Mesenchymal stem cell (in vitro differentiated cells and primary cell): Measurements from ENCODE around the gene EIF2AK3.

Source experiments
- DNase-seq: peaks from one replicate; pipeline ENCODE4 v3.0.0-alpha.2; 2013
- H2AFZ ChIP-seq: one replicate; pipeline ENCODE4 v1.6.1; 2013; ENCODE audit warnings: low read depth, mild to moderate bottlenecking, control low read depth, inconsistent platforms, low read length, moderate library complexity
- H2AK5ac ChIP-seq: 2 replicates; pipeline ENCODE4 v1.6.1; 2013; ENCODE audit warnings: low read length, moderate library complexity, mild to moderate bottlenecking, inconsistent platforms; ENCODE audit not compliant: severe bottlenecking
- H2BK120ac ChIP-seq: one replicate; pipeline ENCODE4 v1.6.1; 2013; ENCODE audit warnings: low read depth, mild to moderate bottlenecking, inconsistent platforms, low read length, moderate library complexity
- H2BK12ac ChIP-seq, 2 experiments: one replicate each; pipeline ENCODE4 v1.6.1; 2013; ENCODE audit warnings: inconsistent platforms in 2 of 2, low read length in 2 of 2, mild to moderate bottlenecking in 2 of 2, moderate library complexity in 2 of 2, control low read depth in 1 of 2
- H2BK15ac ChIP-seq: one replicate; pipeline ENCODE4 v1.6.1; 2013; ENCODE audit warnings: mild to moderate bottlenecking, low read depth, inconsistent platforms; ENCODE audit not compliant: poor library complexity, severe bottlenecking
- H2BK5ac ChIP-seq: 2 replicates; pipeline ENCODE4 v1.6.1; 2013; ENCODE audit warnings: low read depth, mild to moderate bottlenecking, low read length, control low read depth, inconsistent platforms; ENCODE audit not compliant: poor library complexity, severe bottlenecking
- H3K14ac ChIP-seq, 2 experiments: one replicate each; pipeline ENCODE4 v1.6.1; 2013; ENCODE audit warnings: inconsistent platforms in 2 of 2, low read length in 2 of 2, control low read depth in 1 of 2, mild to moderate bottlenecking in 1 of 2, moderate library complexity in 1 of 2
- H3K18ac ChIP-seq, 2 experiments: one replicate each; pipeline ENCODE4 v1.6.1; 2013; ENCODE audit warnings: inconsistent platforms in 2 of 2, low read length in 2 of 2, control low read depth in 1 of 2, low read depth in 1 of 2, mild to moderate bottlenecking in 1 of 2
- H3K23ac ChIP-seq, 2 experiments: one replicate each; pipeline ENCODE4 v1.6.1; 2013; ENCODE audit warnings: inconsistent platforms in 2 of 2, low read length in 2 of 2, mild to moderate bottlenecking in 2 of 2, moderate library complexity in 2 of 2, control low read depth in 1 of 2
- H3K27ac ChIP-seq: 2 replicates; pipeline ENCODE4 v1.5.1; 2013; ENCODE audit warnings: mild to moderate bottlenecking, moderate library complexity, low read length, control low read depth, inconsistent platforms; ENCODE audit not compliant: poor library complexity, severe bottlenecking
- H3K27me3 ChIP-seq, 2 experiments: 2 replicates each; pipeline versions ENCODE4 v1.6.1 to v1.7.0; 2013; ENCODE audit warnings: low read length in 2 of 2, mild to moderate bottlenecking in 2 of 2, moderate library complexity in 2 of 2, control low read depth in 1 of 2, inconsistent platforms in 1 of 2; ENCODE audit not compliant: control insufficient read depth in 1 of 2, insufficient read depth in 1 of 2
- H3K36me3 ChIP-seq, 2 experiments: 2 replicates each; pipeline versions ENCODE4 v1.6.1 to v1.7.0; 2013; ENCODE audit warnings: low read length in 2 of 2, control low read depth in 1 of 2, inconsistent platforms in 1 of 2, low read depth in 1 of 2, mild to moderate bottlenecking in 1 of 2; ENCODE audit not compliant: insufficient read depth in 2 of 2, control insufficient read depth in 1 of 2
- H3K4ac ChIP-seq, 2 experiments: one replicate each; pipeline ENCODE4 v1.6.1; 2013; ENCODE audit warnings: inconsistent platforms in 2 of 2, low read length in 2 of 2, mild to moderate bottlenecking in 2 of 2, moderate library complexity in 2 of 2, control low read depth in 1 of 2, low read depth in 1 of 2
- H3K4me1 ChIP-seq: 2 replicates; pipeline ENCODE4 v1.6.1; 2013; ENCODE audit warnings: low read depth, low read length, control low read depth; ENCODE audit not compliant: control insufficient read depth, insufficient read depth
- H3K4me2 ChIP-seq: 2 replicates; pipeline ENCODE4 v1.6.1; 2013; ENCODE audit warnings: low read length, mild to moderate bottlenecking, inconsistent platforms; ENCODE audit not compliant: poor library complexity, severe bottlenecking
- H3K4me3 ChIP-seq, 2 experiments: 2 replicates each; pipeline versions ENCODE4 v1.5.1 to v1.7.0; 2013; ENCODE audit warnings: low read length in 2 of 2, mild to moderate bottlenecking in 2 of 2, control low read depth in 1 of 2, low read depth in 1 of 2; ENCODE audit not compliant: insufficient read depth in 1 of 2
- H3K79me1 ChIP-seq: replicated peaks from 2 replicates; pipeline ENCODE4 v1.6.1; 2013; ENCODE audit warnings: mild to moderate bottlenecking, control low read depth, low read length, inconsistent platforms; ENCODE audit not compliant: poor library complexity, severe bottlenecking
- H3K9ac ChIP-seq: 2 replicates; pipeline ENCODE4 v1.7.0; 2013; ENCODE audit warnings: mild to moderate bottlenecking, low read length, moderate library complexity
- H3K9me3 ChIP-seq: 2 replicates; pipeline ENCODE4 v1.7.0; 2013; ENCODE audit warnings: mild to moderate bottlenecking, low read length; ENCODE audit not compliant: control insufficient read depth
- H4K8ac ChIP-seq: one replicate; pipeline ENCODE4 v1.6.1; 2013; ENCODE audit warnings: inconsistent platforms, mild to moderate bottlenecking, low read length, moderate library complexity
- H4K91ac ChIP-seq: one replicate; pipeline ENCODE4 v1.6.1; 2013; ENCODE audit warnings: mild to moderate bottlenecking, low read length, inconsistent platforms
- WGBS: methylation state at CpG from one replicate; pipeline ENCODE4 v1.1.7; 2013; ENCODE audit warnings: mixed read lengths; 5-methylcytosine and 5-hydroxymethylcytosine counted together

The EIF2AK3 gene

DNA sequence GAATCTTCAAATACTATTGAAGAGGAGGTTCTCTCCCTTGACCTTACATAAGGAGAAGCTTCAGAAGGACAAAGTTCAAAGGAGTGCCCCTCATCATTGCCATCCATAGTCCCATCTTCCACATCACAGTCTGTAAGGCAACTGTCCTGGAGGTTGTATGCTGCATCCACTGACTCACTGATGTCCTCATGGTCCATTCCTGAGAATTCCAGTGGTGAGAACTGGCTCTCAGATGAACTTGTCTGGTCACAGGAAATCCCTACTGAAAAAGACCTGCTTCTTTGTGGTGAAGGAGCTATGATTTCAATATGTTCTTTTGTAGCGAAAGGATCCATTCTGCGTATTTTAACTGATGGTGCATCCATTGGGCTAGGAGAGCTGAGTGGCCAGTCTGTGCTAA lies 52.2 kb downstream of the EIF2AK3 start:
- Histone ChIP-seq H3K36me3 (peaks cover 13 to 92% of the 10 kb centered on the region in 2 experiments), H3K9ac (no peak overlapping the region), H3K27me3 (no peaks in the 10 kb centered on the region), H2BK120ac (no peak overlapping the region), H3K4me3 (no peak overlapping the region), H2AK5ac (no peak overlapping the region), H3K9me3 (no peaks in the 10 kb centered on the region), H3K18ac (no peak overlapping the region), H4K8ac (no peak overlapping the region), H2AFZ (no peak overlapping the region), H4K91ac (no peak overlapping the region), H2BK5ac (no peak overlapping the region), H2BK12ac (no peak overlapping the region), H3K23ac (no peak overlapping the region), H3K4ac (no peak overlapping the region), H3K27ac (no peak overlapping the region), H3K4me1 (peaks cover 1% of the 10 kb centered on the region), H2BK15ac (no peak overlapping the region), H3K14ac (no peak overlapping the region), H3K4me2 (no peak overlapping the region), H3K79me1 (peaks cover 19% of the 10 kb centered on the region)
- 100% methylated on average over 1 of the region's 2 CpGs for WGBS
- DNase-seq, result no peak

DNA sequence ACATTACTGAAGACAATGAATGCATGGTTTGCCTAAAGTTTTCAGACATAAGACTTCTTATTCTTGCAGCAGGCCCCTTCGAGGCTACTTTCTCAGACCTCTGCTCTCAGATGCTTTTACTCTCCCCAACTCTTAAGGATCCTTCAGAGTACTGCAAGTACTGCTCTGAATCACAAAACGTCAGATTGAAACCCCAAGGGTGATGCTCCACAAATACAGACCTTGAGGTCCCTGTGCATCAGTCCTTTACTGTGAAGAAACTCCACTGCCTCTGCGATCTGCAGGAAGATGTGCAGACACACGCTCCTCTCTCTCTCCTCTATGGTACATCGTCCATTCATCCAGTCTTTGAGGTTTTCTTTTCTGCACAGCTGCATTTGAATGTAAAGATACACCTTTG lies 52.8 kb downstream of the EIF2AK3 start:
- H3K36me3 ChIP-seq, result peaks cover 12 to 92% of the 10 kb centered on the region in 2 experiments
- H3K18ac ChIP-seq, result no peak overlapping the region
- H3K23ac ChIP-seq, result no peak overlapping the region
- no peak overlapping the region for H4K91ac ChIP-seq
- H2BK12ac ChIP-seq, result no peak overlapping the region
- H2AFZ ChIP-seq, result no peak overlapping the region
- no peak overlapping the region for H2BK5ac ChIP-seq
- H2BK15ac ChIP-seq, result no peak overlapping the region
- no peak overlapping the region for H3K4ac ChIP-seq
- no peak overlapping the region for H4K8ac ChIP-seq
- H3K27me3 ChIP-seq, result no peaks in the 10 kb centered on the region
- no peak overlapping the region for H3K27ac ChIP-seq
- no peaks in the 10 kb centered on the region for H3K9me3 ChIP-seq
- no peak overlapping the region for H3K4me3 ChIP-seq
- H3K4me2 ChIP-seq, result no peak overlapping the region
- no peak overlapping the region for H3K9ac ChIP-seq
- no peak overlapping the region for H2AK5ac ChIP-seq
- peaks cover 1% of the 10 kb centered on the region for H3K4me1 ChIP-seq
- no peak overlapping the region for H2BK120ac ChIP-seq
- no peak for DNase-seq
- H3K79me1 ChIP-seq, result peaks cover 19% of the 10 kb centered on the region
- H3K14ac ChIP-seq, result no peak overlapping the region
- 91% methylated on average over 4 of the region's 5 CpGs for WGBS

- DNase-seq, result no peak
- no peaks in the 10 kb centered on the region for H3K27me3 ChIP-seq
- H3K9me3 ChIP-seq, result no peaks in the 10 kb centered on the region
- H2BK5ac ChIP-seq, result no peak overlapping the region
- no peak overlapping the region for H2BK15ac ChIP-seq
- H4K91ac ChIP-seq, result no peak overlapping the region
- no peak overlapping the region for H3K23ac ChIP-seq
- H4K8ac ChIP-seq, result no peak overlapping the region
- no peak overlapping the region for H2AFZ ChIP-seq
- H3K4me3 ChIP-seq, result no peak overlapping the region
- H2BK120ac ChIP-seq, result no peak overlapping the region
- no peak overlapping the region for H3K9ac ChIP-seq
- peaks cover 8 to 72% of the 10 kb centered on the region in 2 experiments for H3K36me3 ChIP-seq
- no peak overlapping the region for H3K27ac ChIP-seq
- WGBS, result 100% methylated on average over 1 of the region's 3 CpGs
- H3K4me1 ChIP-seq, result peaks cover 1% of the 10 kb centered on the region
- no peak overlapping the region for H3K14ac ChIP-seq
- no peak overlapping the region for H3K4ac ChIP-seq
- no peak overlapping the region for H2BK12ac ChIP-seq
- H2AK5ac ChIP-seq, result no peak overlapping the region
- no peak overlapping the region for H3K4me2 ChIP-seq
- no peak overlapping the region for H3K18ac ChIP-seq
- H3K79me1 ChIP-seq, result peaks cover 20% of the 10 kb centered on the region
These were observed 59.1 kb downstream of the EIF2AK3 start for GRCh38 chr2:88568179-88568578.

DNA sequence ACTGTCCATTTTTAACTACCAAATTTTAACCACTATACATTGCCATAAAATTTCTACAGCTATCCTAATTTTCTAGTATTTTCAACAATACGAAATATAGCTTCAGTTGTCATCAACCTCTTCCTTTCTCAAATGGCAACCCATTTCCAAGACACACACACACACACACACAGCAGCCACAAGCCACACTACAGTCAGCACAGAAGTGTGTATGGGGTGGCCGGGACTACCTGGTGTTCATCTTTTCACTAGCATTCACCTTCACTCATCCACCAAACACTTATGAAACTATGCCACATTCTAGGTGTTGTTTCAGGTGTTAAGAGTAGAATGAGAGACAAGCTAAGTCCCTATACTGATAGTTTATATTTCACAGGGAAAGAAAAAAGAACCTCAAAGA lies 62.9 kb downstream of the EIF2AK3 start:
- Histone ChIP-seq H2BK15ac (no peak overlapping the region), H4K91ac (no peak overlapping the region), H3K9ac (no peak overlapping the region), H3K18ac (no peak overlapping the region), H3K27me3 (no peaks in the 10 kb centered on the region), H2AFZ (no peak overlapping the region), H3K4me2 (no peak overlapping the region), H3K4ac (no peak overlapping the region), H4K8ac (no peak overlapping the region), H3K36me3 (peaks cover 7 to 69% of the 10 kb centered on the region in 2 experiments), H2BK5ac (no peak overlapping the region), H3K27ac (no peak overlapping the region), H3K4me1 (no peaks in the 10 kb centered on the region), H3K4me3 (no peak overlapping the region), H2AK5ac (no peak overlapping the region), H3K9me3 (no peaks in the 10 kb centered on the region), H2BK120ac (no peak overlapping the region), H2BK12ac (no peak overlapping the region), H3K14ac (no peak overlapping the region), H3K23ac (no peak overlapping the region), H3K79me1 (peaks cover 8% of the 10 kb centered on the region)
- DNase-seq, result no peak
- WGBS, result 100% methylated on average over 1 of the region's 2 CpGs
